Endodermal cell (in vitro differentiated cells): ENCODE measurements around the gene USF2. TPM values are rescaled to one million over a fixed set of nuclear protein-coding genes. Genes with fewer than 3 reads are reported as not detected.
"Not testable (repeated sequence)": the region's sequence is repeated elsewhere in the genome, so short reads cannot be mapped to it uniquely, and the experiment has no call there.

Experiments
- DNase-seq: peaks from one replicate; pipeline ENCODE4 v3.0.0-alpha.2; 2017
- H3K27ac ChIP-seq: 2 replicates; pipeline ENCODE4 v1.5.1; 2013; ENCODE audit warnings: mild to moderate bottlenecking, low read depth, low read length, moderate library complexity
- H3K27me3 ChIP-seq: 2 replicates; pipeline ENCODE4 v1.6.1; 2013; ENCODE audit warnings: mild to moderate bottlenecking, low read length, moderate library complexity; ENCODE audit not compliant: insufficient read depth, control insufficient read depth, poor library complexity, severe bottlenecking
- H3K36me3 ChIP-seq: 2 replicates; pipeline ENCODE4 v1.7.0; 2013; ENCODE audit warnings: mild to moderate bottlenecking, low read length, moderate library complexity; ENCODE audit not compliant: control insufficient read depth, insufficient read depth
- H3K4me1 ChIP-seq: one replicate; pipeline ENCODE4 v1.7.0; 2013; ENCODE audit warnings: low read length; ENCODE audit not compliant: control insufficient read depth, insufficient read depth
- H3K4me3 ChIP-seq: 2 replicates; pipeline ENCODE4 v1.5.1; 2013; ENCODE audit warnings: mild to moderate bottlenecking, low read length, moderate library complexity
- H3K9ac ChIP-seq: 2 replicates; pipeline ENCODE4 v1.6.1; 2013; ENCODE audit warnings: mild to moderate bottlenecking, low read length, moderate library complexity; ENCODE audit not compliant: poor library complexity, severe bottlenecking; ENCODE audit errors: extremely low read depth
- H3K9me3 ChIP-seq: 2 replicates; pipeline ENCODE4 v1.6.1; 2013; ENCODE audit warnings: mild to moderate bottlenecking, low read length, moderate library complexity; ENCODE audit not compliant: control insufficient read depth
- H3K27ac Mint-ChIP-seq: 2 replicates; pipeline ENCODE4 v1.8.0; 2020; ENCODE audit warnings: mixed read lengths
- H3K27me3 Mint-ChIP-seq: 2 replicates; pipeline ENCODE4 v1.8.0; 2021; ENCODE audit warnings: mild to moderate bottlenecking, mixed read lengths; ENCODE audit not compliant: insufficient read depth
- H3K36me3 Mint-ChIP-seq: 2 replicates; pipeline ENCODE4 v1.8.0; 2020; ENCODE audit warnings: low read depth, mixed read lengths
- H3K4me1 Mint-ChIP-seq: 2 replicates; pipeline ENCODE4 v1.8.0; 2020; ENCODE audit warnings: mixed read lengths
- H3K4me3 Mint-ChIP-seq: 2 replicates; pipeline ENCODE4 v1.8.0; 2020; ENCODE audit warnings: mild to moderate bottlenecking, moderate library complexity, mixed read lengths
- H3K9me3 Mint-ChIP-seq: 2 replicates; pipeline ENCODE4 v1.8.0; 2020; ENCODE audit warnings: mild to moderate bottlenecking, mixed read lengths
- CTCF ChIP-seq: fragments of 200-600 bp; sonication (generic); conservative IDR thresholded peaks from 2 replicates; pipeline ENCODE4 v1.5.0; 2021; ENCODE audit warnings: antibody characterized with exemption, mild to moderate bottlenecking
- WGBS, 2 experiments: methylation state at CpG; one replicate each; pipeline versions ENCODE4 v1.1.5 to v1.1.7; 2013; ENCODE audit warnings: missing lambda C conversion rate in 2 of 2, mixed read lengths in 1 of 2; ENCODE audit not compliant: insufficient coverage in 1 of 2, insufficient read length in 1 of 2; 5-methylcytosine and 5-hydroxymethylcytosine counted together
- total RNA-seq, 2 donors: library from RNA; stranded (reverse); fragmentation: NEBNext Ultra II Directional in 1 of 2; extraction: Animal tissue kit (Norgen Biotek cat#: 25700) in 1 of 2; gene quantifications; 2 replicates in 1 of 2; 3 replicates in 1 of 2; pipeline ENCODE4 v1.2.1, GENCODE V29; 2021

USF2 gene
- total RNA-seq, 2 donors from 2014 or later, result 111 to 121 TPM

GRCh38 chr19:35236638-35237400 lies 31.9 kb upstream of the USF2 start:
- 63 to 79% methylated on average over 3 to 6 of the region's 6 CpGs for WGBS, 2 experiments
- peak; percentile 51 for TF ChIP-seq CTCF
- H3K27me3 Mint-ChIP-seq, result no peaks in the 10 kb centered on the region

GRCh38 chr19:35239597-35239996 lies 29.2 kb upstream of the USF2 start:
- peaks cover 41% of the 10 kb centered on the region for H3K9me3 Mint-ChIP-seq
- H3K36me3 ChIP-seq, H3K27ac Mint-ChIP-seq, H3K4me1 Mint-ChIP-seq, H3K4me3 ChIP-seq, H3K27me3 ChIP-seq, DNase-seq, H3K27ac ChIP-seq, H3K4me1 ChIP-seq, H3K4me3 Mint-ChIP-seq, H3K36me3 Mint-ChIP-seq, H3K27me3 Mint-ChIP-seq, H3K9ac ChIP-seq: not testable (repeated sequence)
- 80 to 100% methylated on average over 1 of the region's 1 CpG for WGBS, 2 experiments
- H3K9me3 ChIP-seq, result peaks cover 27% of the 10 kb centered on the region

More at GRCh38 chr19:35236638-35237400, 31.9 kb upstream of the USF2 start:
- no peaks in the 10 kb centered on the region for H3K36me3 Mint-ChIP-seq
- no peak overlapping the region for H3K4me3 Mint-ChIP-seq
- H3K4me1 Mint-ChIP-seq, result no peaks in the 10 kb centered on the region
- Histone ChIP-seq H3K27ac (no peak overlapping the region), H3K36me3 (no peaks in the 10 kb centered on the region), H3K27me3 (no peaks in the 10 kb centered on the region), H3K4me1 (no peaks in the 10 kb centered on the region), H3K9ac (no peak overlapping the region), H3K4me3 (no peak overlapping the region), H3K9me3 (peaks cover 24% of the 10 kb centered on the region)
- peaks cover 39% of the 10 kb centered on the region for H3K9me3 Mint-ChIP-seq
- H3K27ac Mint-ChIP-seq, result no peak overlapping the region
- no peak for DNase-seq

GRCh38 chr19:35240327-35240726 lies 28.4 kb upstream of the USF2 start:
- no peak for DNase-seq
- Histone ChIP-seq H3K9ac (no peak overlapping the region), H3K9me3 (peaks cover 24% of the 10 kb centered on the region), H3K36me3 (no peaks in the 10 kb centered on the region), H3K4me1 (no peaks in the 10 kb centered on the region), H3K27me3 (no peaks in the 10 kb centered on the region), H3K27ac (no peak overlapping the region), H3K4me3 (no peak overlapping the region)
- WGBS, 2 experiments, result 100% methylated on average over 1 of the region's 1 CpG
- no peaks in the 10 kb centered on the region for H3K36me3 Mint-ChIP-seq
- no peak for TF ChIP-seq CTCF
- H3K27ac Mint-ChIP-seq, result no peak overlapping the region
- H3K4me3 Mint-ChIP-seq, result no peak overlapping the region
- no peaks in the 10 kb centered on the region for H3K4me1 Mint-ChIP-seq
- H3K9me3 Mint-ChIP-seq, result peaks cover 39% of the 10 kb centered on the region
- H3K27me3 Mint-ChIP-seq, result no peaks in the 10 kb centered on the region
